H1 (cell line): Measurements from ENCODE around the gene ATP6V1C2. TPM values are rescaled to one million over a fixed set of nuclear protein-coding genes. Genes with fewer than 3 reads are reported as not detected.
A peak's percentile ranks its signal among the peaks of the same experiment; 100 is the strongest.

Experiments
- ASH2L ChIP-seq: fragments of 200-600, 300-600 bp; sonication (generic); IDR thresholded peaks from one replicate; pipeline ENCODE4 v1.7.1; 2017; ENCODE audit warnings: low read length
- ATF3 ChIP-seq: IDR thresholded peaks from 2 replicates; pipeline ENCODE4 v1.6.1; 2011; ENCODE audit warnings: low read depth, mild to moderate bottlenecking, low read length; ENCODE audit not compliant: insufficient read depth
- BRCA1 ChIP-seq: IDR thresholded peaks from 2 replicates; pipeline ENCODE4 v1.6.1; 2012; ENCODE audit warnings: low read depth, low read length, improper control_type of control experiment
- CHD1 ChIP-seq: IDR thresholded peaks from 2 replicates; pipeline ENCODE4 v1.6.1; 2012; ENCODE audit warnings: low read depth, low read length, improper control_type of control experiment
- CREB1 ChIP-seq: IDR thresholded peaks from 2 replicates; pipeline ENCODE4 v1.6.1; 2012; ENCODE audit warnings: inconsistent platforms
- FOSL1 ChIP-seq: IDR thresholded peaks from 2 replicates; pipeline ENCODE4 v1.6.1; 2011; ENCODE audit warnings: mild to moderate bottlenecking, low read depth, low read length, moderate library complexity; ENCODE audit not compliant: insufficient read depth
- GTF2F1 ChIP-seq: IDR thresholded peaks from 2 replicates; pipeline ENCODE4 v1.6.1; 2012; ENCODE audit warnings: low read depth, low read length, improper control_type of control experiment, borderline replicate concordance
- KDM1A ChIP-seq: fragments of 200-600, 300-600 bp; sonication (generic); IDR thresholded peaks from 2 replicates; pipeline ENCODE4 v1.7.1; 2016; ENCODE audit warnings: mild to moderate bottlenecking, low read length, borderline replicate concordance
- MAFK ChIP-seq: IDR thresholded peaks from 2 replicates; pipeline ENCODE4 v1.6.1; 2012; ENCODE audit warnings: low read depth, mild to moderate bottlenecking, improper control_type of control experiment, low read length
- NRF1 ChIP-seq: IDR thresholded peaks from 2 replicates; pipeline ENCODE4 v1.6.1; 2011; ENCODE audit warnings: mild to moderate bottlenecking, low read depth, low read length, improper control_type of control experiment
- PHF8 ChIP-seq: fragments of 200-600 bp; sonication (generic); conservative IDR thresholded peaks from 2 replicates; pipeline ENCODE4 v1.7.1; 2012; ENCODE audit warnings: low read depth, mild to moderate bottlenecking, inconsistent platforms, low read length, moderate library complexity
- POLR2A ChIP-seq, 2 experiments: IDR thresholded peaks; 1 replicate in 1 of 2; 2 replicates in 1 of 2; pipeline ENCODE4 v1.6.1; 2011; ENCODE audit warnings: low read depth in 2 of 2, low read length in 2 of 2, mild to moderate bottlenecking in 2 of 2; ENCODE audit errors: control extremely low read depth in 1 of 2
- RAD21 ChIP-seq, 2 experiments: IDR thresholded peaks in 1 of 2; conservative IDR thresholded peaks in 1 of 2; 2 replicates each; pipeline ENCODE4 v1.6.1; 2011; ENCODE audit warnings: low read depth in 2 of 2, low read length in 2 of 2, improper control_type of control experiment in 1 of 2, inconsistent platforms in 1 of 2, mild to moderate bottlenecking in 1 of 2, moderate library complexity in 1 of 2
- RNF2 ChIP-seq: fragments of 200-900, 300-1000 bp; sonication (generic); IDR thresholded peaks from 2 replicates; pipeline ENCODE4 v1.7.1; 2016; ENCODE audit warnings: borderline replicate concordance, low read depth, mild to moderate bottlenecking, antibody characterized with exemption, low read length; ENCODE audit not compliant: poor library complexity, severe bottlenecking; ENCODE audit errors: missing control alignments
- SP1 ChIP-seq: IDR thresholded peaks from 2 replicates; pipeline ENCODE4 v1.6.1; 2011; ENCODE audit warnings: low read depth, low read length
- SUZ12 ChIP-seq: fragments of 200-600 bp; sonication (generic); IDR thresholded peaks from 2 replicates; pipeline ENCODE4 v1.6.1; 2012; ENCODE audit warnings: mild to moderate bottlenecking, inconsistent platforms, low read length, moderate library complexity, mixed read lengths
- TAF7 ChIP-seq: optimal IDR thresholded peaks from 2 replicates; pipeline ENCODE3; 2011; ENCODE audit warnings: low read depth, mild to moderate bottlenecking, inconsistent platforms, low read length, moderate library complexity, borderline replicate concordance
- TCF12 ChIP-seq: IDR thresholded peaks from 2 replicates; pipeline ENCODE4 v1.6.1; 2011; ENCODE audit warnings: low read depth, mild to moderate bottlenecking, low read length
- TEAD4 ChIP-seq: IDR thresholded peaks from 2 replicates; pipeline ENCODE4 v1.6.1; 2012; ENCODE audit warnings: low read depth, low read length, inconsistent platforms, mixed read lengths
- USF2 ChIP-seq: IDR thresholded peaks from 2 replicates; pipeline ENCODE4 v1.6.1; 2011; ENCODE audit warnings: low read length, improper control_type of control experiment
- polyA plus RNA-seq, 7 experiments: library from polyadenylated mRNA; depleted of rRNA in 3 of 7; stranded (reverse) in 5 of 7; unstranded in 2 of 7; fragments of >200 nt in 5 of 7; fragments of 200-250 nt in 2 of 7; gene quantifications; 1 replicate in 5 of 7; 2 replicates in 1 of 7; 4 replicates in 1 of 7; pipeline versions ENCODE4 v1.2.1 to v1.2.3, GENCODE V29; 2011 to 2013; ENCODE audit warnings: missing spikeins in 2 of 7, mixed read lengths in 2 of 7
- total RNA-seq: library from RNA; stranded (reverse); fragmentation: NEBNext Ultra II Directional; extraction: Animal tissue kit (Norgen Biotek cat#: 25700); gene quantifications from 2 replicates; pipeline ENCODE4 v1.2.1, GENCODE V29; 2021

Gene ATP6V1C2
- total and polyA plus RNA-seq, 2 of the 8 experiments (the other 6 are each of a cell fraction or from before 2014, with no cell fraction given): 0.29 to 0.74 TPM

- TF ChIP-seq MAFK (no peak), ASH2L (no peak), SP1 (peak; percentile 96), CHD1 (no peak), TCF12 (no peak), BRCA1 (no peak), NRF1 (no peak), RAD21 (IDR thresholded peaks at IDR 0.05 in 1 of 2, conservative IDR thresholded peaks at IDR 0.05 in 1 of 2; ENCODE audit: low read depth in 2 of 2, low read length in 2 of 2) (no peak), RNF2 (no peak), TEAD4 (no peak), TAF7 (no peak), PHF8 (peak; percentile 85), GTF2F1 (no peak), ATF3 (no peak), FOSL1 (no peak), KDM1A (no peak), USF2 (no peak), POLR2A (IDR thresholded peaks at IDR 0.05; ENCODE audit: control extremely low read depth in 1 of 2, low read depth in 2 of 2, low read length in 2 of 2) (peak; percentile 44 to 75), SUZ12 (no peak), CREB1 (peak; percentile 68)
Measured at GRCh38 chr2:10812362-10813162, 91.1 kb downstream of the ATP6V1C2 start, which contains the start of gene PDIA6 (continued).
